PC-3 (cell line): ENCODE data around the gene RIMBP2. TPM values are rescaled to one million over a fixed set of nuclear protein-coding genes. Genes with fewer than 3 reads are reported as not detected.

ENCODE experiments used
- ATAC-seq: fragments of 200-7000 bp; cut with Tn5 transposase; 2 replicates; pipeline ENCODE4 v1.9.1; 2020; ENCODE audit warnings: mild to moderate bottlenecking, moderate library complexity
- BruUV-seq: library from RNA; stranded (reverse); fragments of 400-500 nt; replicated peaks from 2 replicates; lab custom pipeline; 2021; lab: Mats Ljungman, UMichigan
- CTCF ChIA-PET: fragments of 300-600 bp; sonication (Branson Sonifier 250); formaldehyde crosslinking; loops from one replicate; lab custom pipeline; 2022; ENCODE audit warnings: antibody characterized with exemption; lab: Charles Lee
- POLR2A ChIA-PET: fragments of 300-600 bp; sonication (Branson Sonifier 250); formaldehyde crosslinking; loops from one replicate; lab custom pipeline; 2022; ENCODE audit warnings: antibody characterized with exemption; ENCODE audit not compliant: unreplicated experiment; lab: Charles Lee
- DNase-seq: peaks from one replicate; pipeline ENCODE4 v3.0.0-alpha.2; 2015
- H2AFZ ChIP-seq: fragments of 300-600 bp; sonication (generic); 2 replicates; pipeline ENCODE4 v1.6.0; 2016; ENCODE audit warnings: antibody characterized with exemption, low read length
- H3F3A ChIP-seq: fragments of 300-600 bp; sonication (generic); one replicate; pipeline ENCODE4 v1.6.0; 2017; ENCODE audit warnings: antibody characterized with exemption, low read length, control low read depth, mild to moderate bottlenecking; ENCODE audit not compliant: unreplicated experiment
- H3K27ac ChIP-seq: fragments of 300-600 bp; sonication (generic); 2 replicates; pipeline ENCODE4 v1.5.1; 2016; ENCODE audit warnings: mild to moderate bottlenecking, low read length
- H3K27me3 ChIP-seq: fragments of 300-600 bp; sonication (generic); 2 replicates; pipeline ENCODE4 v1.6.1; 2016; ENCODE audit warnings: low read length, mixed read lengths
- H3K36me3 ChIP-seq: fragments of 300-600 bp; sonication (generic); 2 replicates; pipeline ENCODE4 v1.6.1; 2016; ENCODE audit warnings: low read depth, mixed run types, low read length, mixed read lengths
- H3K4me1 ChIP-seq: fragments of 300-600 bp; sonication (generic); 2 replicates; pipeline ENCODE4 v1.5.1; 2016; ENCODE audit warnings: low read length; ENCODE audit not compliant: insufficient read depth
- H3K4me2 ChIP-seq: fragments of 300-600 bp; sonication (generic); 2 replicates; pipeline ENCODE4 v1.6.0; 2016; ENCODE audit warnings: low read length
- H3K4me3 ChIP-seq: fragments of 300-600 bp; sonication (generic); 2 replicates; pipeline ENCODE4 v1.5.1; 2016; ENCODE audit warnings: mild to moderate bottlenecking, low read length, mixed read lengths
- H3K79me2 ChIP-seq: fragments of 300-600 bp; sonication (generic); 2 replicates; pipeline ENCODE4 v1.6.1; 2017; ENCODE audit warnings: low read length, mixed read lengths
- H3K9ac ChIP-seq: fragments of 300-600 bp; sonication (generic); 2 replicates; pipeline ENCODE4 v1.6.0; 2016; ENCODE audit warnings: mild to moderate bottlenecking, low read length
- H3K9me2 ChIP-seq: fragments of 300-600 bp; sonication (generic); replicated peaks from 2 replicates; pipeline ENCODE4 v1.6.1; 2016; ENCODE audit warnings: mixed run types, low read length, mixed read lengths
- H3K9me3 ChIP-seq: fragments of 300-600 bp; sonication (generic); 2 replicates; pipeline ENCODE4 v1.6.1; 2016; ENCODE audit warnings: low read length, mixed read lengths
- H4K20me1 ChIP-seq: fragments of 300-600 bp; sonication (generic); 2 replicates; pipeline ENCODE4 v1.6.1; 2016; ENCODE audit warnings: low read length, mixed read lengths
- EZH2 ChIP-seq: fragments of 300-600 bp; sonication (generic); IDR thresholded peaks from one replicate; pipeline ENCODE4 v1.6.1; 2017; ENCODE audit warnings: antibody characterized with exemption, mild to moderate bottlenecking, low read length; ENCODE audit not compliant: unreplicated experiment
- EZH2phosphoT487 ChIP-seq: fragments of 300-600 bp; sonication (generic); IDR thresholded peaks from 2 replicates; pipeline ENCODE4 v1.6.1; 2018; ENCODE audit warnings: mild to moderate bottlenecking, antibody characterized with exemption, low read length, borderline replicate concordance
- intact Hi-C: fragments of 100-400 bp; cut with micrococcal nuclease; formaldehyde crosslinking; loops from 2 replicates; pipeline ENCODE4 v1.9.0; 2023
- total RNA-seq: library from RNA; depleted of rRNA; stranded (reverse); fragments of >200 nt; gene quantifications from 2 replicates; pipeline ENCODE4 v1.2.3, GENCODE V29; 2014
- TF ChIP-seq, protein P1 (sequence below): fragments of 300-600 bp; sonication (generic); conservative IDR thresholded peaks from 2 replicates; pipeline ENCODE4 v1.5.1; 2017; ENCODE audit warnings: antibody characterized with exemption, low read depth, mild to moderate bottlenecking, low read length

The RIMBP2 gene
- total RNA-seq, 1 experiment from 2014 or later, result not detected

DNA sequence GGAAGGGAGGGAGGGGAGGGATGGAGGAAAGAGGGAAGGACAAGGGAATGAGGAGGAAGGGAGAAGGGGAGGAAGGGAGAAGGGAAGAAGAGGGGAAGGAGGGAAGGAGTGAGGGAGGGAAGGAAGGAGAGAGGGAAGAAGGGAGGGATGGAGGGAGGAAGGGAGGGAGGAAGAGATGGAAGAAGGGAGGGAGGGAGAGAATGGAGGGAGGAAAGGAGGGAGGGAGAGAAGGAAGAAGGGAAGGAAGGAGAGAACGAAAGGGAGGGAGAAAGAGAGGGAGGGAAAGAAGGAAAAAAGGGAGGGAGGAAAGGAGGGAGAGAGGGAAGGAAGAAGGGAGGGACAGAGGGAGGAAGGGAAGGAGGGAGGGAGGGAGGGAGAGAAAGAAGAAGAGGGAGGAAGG, 49.5 kb downstream of the RIMBP2 start:
- no peaks in the 10 kb centered on the region for H3K9me2 ChIP-seq
- no peaks in the 10 kb centered on the region for H3K79me2 ChIP-seq
- no peak overlapping the region for H3K4me2 ChIP-seq
- no peak overlapping the region for H3K27ac ChIP-seq
- POLR2A ChIA-PET, result no interaction called here
- H3K4me3 ChIP-seq, result no peak overlapping the region
- BruUV-seq, result no TSS peak
- H4K20me1 ChIP-seq, result no peaks in the 10 kb centered on the region
- no peaks in the 10 kb centered on the region for H3K36me3 ChIP-seq
- intact Hi-C loops, result no loop called here
- DNase-seq, result no peak
- no peak for ATAC-seq
- TF ChIP-seq EZH2 (no peak), EZH2phosphoT487 (no peak)
- TF ChIP-seq, protein P1, sequence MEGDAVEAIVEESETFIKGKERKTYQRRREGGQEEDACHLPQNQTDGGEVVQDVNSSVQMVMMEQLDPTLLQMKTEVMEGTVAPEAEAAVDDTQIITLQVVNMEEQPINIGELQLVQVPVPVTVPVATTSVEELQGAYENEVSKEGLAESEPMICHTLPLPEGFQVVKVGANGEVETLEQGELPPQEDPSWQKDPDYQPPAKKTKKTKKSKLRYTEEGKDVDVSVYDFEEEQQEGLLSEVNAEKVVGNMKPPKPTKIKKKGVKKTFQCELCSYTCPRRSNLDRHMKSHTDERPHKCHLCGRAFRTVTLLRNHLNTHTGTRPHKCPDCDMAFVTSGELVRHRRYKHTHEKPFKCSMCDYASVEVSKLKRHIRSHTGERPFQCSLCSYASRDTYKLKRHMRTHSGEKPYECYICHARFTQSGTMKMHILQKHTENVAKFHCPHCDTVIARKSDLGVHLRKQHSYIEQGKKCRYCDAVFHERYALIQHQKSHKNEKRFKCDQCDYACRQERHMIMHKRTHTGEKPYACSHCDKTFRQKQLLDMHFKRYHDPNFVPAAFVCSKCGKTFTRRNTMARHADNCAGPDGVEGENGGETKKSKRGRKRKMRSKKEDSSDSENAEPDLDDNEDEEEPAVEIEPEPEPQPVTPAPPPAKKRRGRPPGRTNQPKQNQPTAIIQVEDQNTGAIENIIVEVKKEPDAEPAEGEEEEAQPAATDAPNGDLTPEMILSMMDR, result no peak
- no peaks in the 10 kb centered on the region for H3F3A ChIP-seq
- H3K27me3 ChIP-seq, result no peaks in the 10 kb centered on the region
- CTCF ChIA-PET, result no interaction called here
- no peak overlapping the region for H2AFZ ChIP-seq
- H3K9ac ChIP-seq, result no peak overlapping the region
- no peaks in the 10 kb centered on the region for H3K4me1 ChIP-seq
- H3K9me3 ChIP-seq, result no peaks in the 10 kb centered on the region

DNA sequence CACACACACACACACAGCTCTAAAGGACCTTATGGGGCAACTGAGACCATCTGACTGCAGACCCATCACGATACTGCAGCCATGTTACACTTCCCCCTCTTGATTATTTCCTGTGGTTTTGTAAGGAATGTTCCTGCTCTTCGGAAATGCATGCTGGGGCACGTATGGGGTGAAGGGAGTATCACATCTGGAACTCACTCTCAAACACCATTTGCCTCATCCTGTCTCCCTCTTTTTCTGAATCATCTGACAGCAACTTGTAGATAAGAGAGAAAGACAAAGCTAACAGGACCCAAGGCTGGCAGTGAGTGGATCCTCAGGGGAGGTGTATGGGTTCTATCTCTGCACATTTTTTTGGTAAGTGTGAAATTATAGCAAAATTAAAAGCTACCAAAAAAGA, 50.3 kb downstream of the RIMBP2 start:
- Histone ChIP-seq H4K20me1 (no peaks in the 10 kb centered on the region), H3K27ac (no peak overlapping the region), H3K9ac (no peak overlapping the region), H3K79me2 (no peaks in the 10 kb centered on the region), H3K36me3 (no peaks in the 10 kb centered on the region), H3K27me3 (no peaks in the 10 kb centered on the region), H2AFZ (no peak overlapping the region), H3K4me2 (no peak overlapping the region), H3K9me3 (no peaks in the 10 kb centered on the region), H3F3A (no peaks in the 10 kb centered on the region), H3K9me2 (no peaks in the 10 kb centered on the region), H3K4me3 (no peak overlapping the region), H3K4me1 (no peaks in the 10 kb centered on the region)
- intact Hi-C loops, result no loop called here
- POLR2A ChIA-PET, result no interaction called here
- BruUV-seq, result no TSS peak
- TF ChIP-seq EZH2phosphoT487, result no peak
- no peak for TF ChIP-seq EZH2
- TF ChIP-seq, protein P1, result no peak
- DNase-seq (no peak), ATAC-seq (no peak)
- CTCF ChIA-PET, result no interaction called here

DNA sequence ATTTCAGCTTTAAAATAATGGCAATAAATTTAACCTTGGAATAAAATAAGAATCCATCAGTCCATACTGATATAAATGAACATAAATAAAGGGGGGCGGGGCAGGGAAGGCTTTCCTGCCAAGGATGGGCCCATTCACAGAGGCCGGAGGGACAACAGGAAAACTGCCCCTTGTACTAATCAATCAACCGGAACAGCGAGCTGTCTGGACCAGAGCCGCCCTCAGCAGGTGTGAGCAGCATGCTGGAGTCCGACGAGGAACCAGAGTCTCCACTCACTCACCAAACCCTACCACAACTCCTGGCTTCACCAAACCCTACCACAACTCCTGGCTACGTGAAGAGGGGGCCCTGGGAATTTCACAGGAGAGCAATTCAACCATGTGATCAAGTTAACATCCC, 51.3 kb downstream of the RIMBP2 start:
- no TSS peak for BruUV-seq
- no peaks in the 10 kb centered on the region for H3K27me3 ChIP-seq
- no peaks in the 10 kb centered on the region for H3K79me2 ChIP-seq
- H3K9ac ChIP-seq, result no peak overlapping the region
- H3K4me2 ChIP-seq, result no peak overlapping the region
- ChIA-PET CTCF (no interaction called here), POLR2A (no interaction called here)
- DNase-seq, result no peak
- intact Hi-C loops, result no loop called here
- no peaks in the 10 kb centered on the region for H3K36me3 ChIP-seq
- H3K4me1 ChIP-seq, result no peaks in the 10 kb centered on the region
- H3K9me3 ChIP-seq, result no peaks in the 10 kb centered on the region
- H2AFZ ChIP-seq, result no peak overlapping the region
- H3K9me2 ChIP-seq, result no peaks in the 10 kb centered on the region
- H3F3A ChIP-seq, result no peaks in the 10 kb centered on the region
- no peak overlapping the region for H3K4me3 ChIP-seq
- ATAC-seq, result no peak
- H3K27ac ChIP-seq, result no peak overlapping the region
- H4K20me1 ChIP-seq, result no peaks in the 10 kb centered on the region
- TF ChIP-seq EZH2phosphoT487, result no peak
- TF ChIP-seq, protein P1, result no peak
- TF ChIP-seq EZH2, result no peak
